IPS-18a (cell line): ENCODE results near the gene ROBO1.

Source experiments
- H3K27ac ChIP-seq: one replicate; pipeline ENCODE4 v1.5.1; 2013; ENCODE audit warnings: low read length
- H3K27me3 ChIP-seq: one replicate; pipeline ENCODE4 v1.6.1; 2013; ENCODE audit warnings: mild to moderate bottlenecking, low read length; ENCODE audit not compliant: control insufficient read depth, insufficient read depth
- H3K36me3 ChIP-seq: one replicate; pipeline ENCODE4 v1.6.1; 2013; ENCODE audit warnings: low read depth, low read length; ENCODE audit not compliant: control insufficient read depth
- H3K4me1 ChIP-seq: one replicate; pipeline ENCODE4 v1.6.1; 2013; ENCODE audit warnings: low read depth, low read length; ENCODE audit not compliant: control insufficient read depth
- H3K4me3 ChIP-seq: one replicate; pipeline ENCODE4 v1.5.1; 2013; ENCODE audit warnings: low read length
- H3K9ac ChIP-seq: one replicate; pipeline ENCODE4 v1.6.1; 2013; ENCODE audit warnings: mild to moderate bottlenecking, low read length, moderate library complexity
- H3K9me3 ChIP-seq: one replicate; pipeline ENCODE4 v1.6.1; 2013; ENCODE audit warnings: low read depth, low read length; ENCODE audit not compliant: control insufficient read depth

The ROBO1 gene

GRCh38 chr3:78642226-78643035, 1125.4 kb downstream of the ROBO1 start:
- H3K9me3 ChIP-seq, result no peaks in the 10 kb centered on the region
- peaks cover 21% of the 10 kb centered on the region for H3K4me1 ChIP-seq
- H3K9ac ChIP-seq, result no peak overlapping the region

GRCh38 chr3:78641703-78642102, 1126.1 kb downstream of the ROBO1 start:
- no peaks in the 10 kb centered on the region for H3K9me3 ChIP-seq
- H3K27ac ChIP-seq, result no peak overlapping the region
- H3K4me3 ChIP-seq, result no peak overlapping the region
- H3K27me3 ChIP-seq, result no peaks in the 10 kb centered on the region
- H3K36me3 ChIP-seq, result no peaks in the 10 kb centered on the region
- H3K9ac ChIP-seq, result no peak overlapping the region
- peaks cover 21% of the 10 kb centered on the region for H3K4me1 ChIP-seq

More at GRCh38 chr3:78642226-78643035, 1125.4 kb downstream of the ROBO1 start:
- Histone ChIP-seq H3K4me3 (no peak overlapping the region), H3K27me3 (no peaks in the 10 kb centered on the region), H3K27ac (no peak overlapping the region), H3K36me3 (no peaks in the 10 kb centered on the region)

- Histone ChIP-seq H3K27ac (no peak overlapping the region), H3K9ac (no peak overlapping the region), H3K9me3 (no peaks in the 10 kb centered on the region), H3K4me3 (no peak overlapping the region), H3K36me3 (peaks cover 29% of the 10 kb centered on the region), H3K4me1 (no peaks in the 10 kb centered on the region), H3K27me3 (no peaks in the 10 kb centered on the region)
These were observed 1133.5 kb downstream of the ROBO1 start for GRCh38 chr3:78634316-78634715.

GRCh38 chr3:78633626-78634025, 1134.2 kb downstream of the ROBO1 start:
- no peak overlapping the region for H3K9ac ChIP-seq
- H3K27ac ChIP-seq, result no peak overlapping the region
- H3K9me3 ChIP-seq, result no peaks in the 10 kb centered on the region
- no peaks in the 10 kb centered on the region for H3K27me3 ChIP-seq
- H3K4me3 ChIP-seq, result no peak overlapping the region
- peaks cover 29% of the 10 kb centered on the region for H3K36me3 ChIP-seq
- H3K4me1 ChIP-seq, result no peaks in the 10 kb centered on the region

- Histone ChIP-seq H3K36me3 (peaks cover 29% of the 10 kb centered on the region), H3K27me3 (no peaks in the 10 kb centered on the region), H3K4me1 (no peaks in the 10 kb centered on the region), H3K4me3 (no peak overlapping the region), H3K9me3 (no peaks in the 10 kb centered on the region), H3K9ac (no peak overlapping the region), H3K27ac (no peak overlapping the region)
These were observed 1134.8 kb downstream of the ROBO1 start for GRCh38 chr3:78632925-78633553.

GRCh38 chr3:78629544-78629943, 1138.3 kb downstream of the ROBO1 start:
- Histone ChIP-seq H3K4me1 (no peaks in the 10 kb centered on the region), H3K9ac (no peak overlapping the region), H3K9me3 (no peaks in the 10 kb centered on the region), H3K27ac (no peak overlapping the region), H3K36me3 (peaks cover 44% of the 10 kb centered on the region), H3K27me3 (no peaks in the 10 kb centered on the region), H3K4me3 (no peak overlapping the region)

- peaks cover 19% of the 10 kb centered on the region for H3K36me3 ChIP-seq
- H3K27ac ChIP-seq, result no peak overlapping the region
- H3K4me3 ChIP-seq, result no peak overlapping the region
- H3K9ac ChIP-seq, result no peak overlapping the region
- H3K9me3 ChIP-seq, result no peaks in the 10 kb centered on the region
- H3K27me3 ChIP-seq, result no peaks in the 10 kb centered on the region
- H3K4me1 ChIP-seq, result no peaks in the 10 kb centered on the region
These were observed 1146.6 kb downstream of the ROBO1 start for GRCh38 chr3:78621061-78621716.

- Histone ChIP-seq H3K4me1 (no peaks in the 10 kb centered on the region), H3K4me3 (no peak overlapping the region), H3K27ac (no peak overlapping the region), H3K9me3 (no peaks in the 10 kb centered on the region), H3K9ac (no peak overlapping the region), H3K36me3 (peaks cover 25% of the 10 kb centered on the region), H3K27me3 (no peaks in the 10 kb centered on the region)
These were observed 1153.3 kb downstream of the ROBO1 start for GRCh38 chr3:78614486-78614885.

GRCh38 chr3:78613421-78613879, 1154.3 kb downstream of the ROBO1 start:
- H3K9me3 ChIP-seq, result no peaks in the 10 kb centered on the region
- no peaks in the 10 kb centered on the region for H3K27me3 ChIP-seq
- peaks cover 25% of the 10 kb centered on the region for H3K36me3 ChIP-seq
- no peak overlapping the region for H3K9ac ChIP-seq
- no peak overlapping the region for H3K4me3 ChIP-seq
- H3K27ac ChIP-seq, result no peak overlapping the region
- no peaks in the 10 kb centered on the region for H3K4me1 ChIP-seq

- H3K4me3 ChIP-seq, result no peak overlapping the region
- H3K4me1 ChIP-seq, result no peaks in the 10 kb centered on the region
- no peaks in the 10 kb centered on the region for H3K9me3 ChIP-seq
- no peaks in the 10 kb centered on the region for H3K27me3 ChIP-seq
- H3K27ac ChIP-seq, result no peak overlapping the region
- peaks cover 22% of the 10 kb centered on the region for H3K36me3 ChIP-seq
- no peak overlapping the region for H3K9ac ChIP-seq
These were observed 1156.5 kb downstream of the ROBO1 start for GRCh38 chr3:78611278-78611677.

- H3K36me3 ChIP-seq, result peaks cover 26% of the 10 kb centered on the region
- H3K9ac ChIP-seq, result no peak overlapping the region
- H3K4me1 ChIP-seq, result no peaks in the 10 kb centered on the region
- no peaks in the 10 kb centered on the region for H3K9me3 ChIP-seq
- no peaks in the 10 kb centered on the region for H3K27me3 ChIP-seq
- H3K27ac ChIP-seq, result no peak overlapping the region
- no peak overlapping the region for H3K4me3 ChIP-seq
These were observed 1157.2 kb downstream of the ROBO1 start for GRCh38 chr3:78610462-78611125.
